Common myeloid progenitor, CD34-positive (primary cell): ENCODE measurements around the gene NPSR1. TPM values are rescaled to one million over a fixed set of nuclear protein-coding genes. Genes with fewer than 3 reads are reported as not detected.
"Not testable (repeated sequence)": the region's sequence is repeated elsewhere in the genome, so short reads cannot be mapped to it uniquely, and the experiment has no call there.

Experiments
- CTCF ChIA-PET: fragments of 350-600 bp; sonication (Branson Sonifier 250); formaldehyde crosslinking; loops from one replicate; lab custom pipeline; 2021; ENCODE audit warnings: antibody characterized with exemption; lab: Charles Lee
- POLR2A ChIA-PET: fragments of 350-600 bp; sonication (Branson Sonifier 250); formaldehyde crosslinking; loops from one replicate; lab custom pipeline; 2021; ENCODE audit warnings: antibody characterized with exemption; lab: Charles Lee
- DNase-seq, 3 donors: peaks; one replicate each; pipeline versions ENCODE4 v3.0.0 to v3.0.0-alpha.2; 2013
- H3K27ac ChIP-seq, 2 experiments: 1 replicate in 1 of 2; 2 replicates in 1 of 2; pipeline ENCODE4 v1.7.0; 2013; ENCODE audit warnings: inconsistent platforms in 2 of 2, low read length in 2 of 2, mild to moderate bottlenecking in 2 of 2, low read depth in 1 of 2, moderate library complexity in 1 of 2; ENCODE audit not compliant: severe bottlenecking in 2 of 2, insufficient read depth in 1 of 2, poor library complexity in 1 of 2
- H3K27me3 ChIP-seq, 5 experiments: replicated peaks in 2 of 5; 1 replicate in 3 of 5; 2 replicates in 2 of 5; pipeline versions ENCODE4 v1.6.1 to v1.7.0; 2013; ENCODE audit warnings: low read length in 4 of 5, mild to moderate bottlenecking in 2 of 5, moderate library complexity in 2 of 5, inconsistent platforms in 1 of 5; ENCODE audit not compliant: insufficient read depth in 5 of 5, control insufficient read depth in 4 of 5
- H3K36me3 ChIP-seq, 4 experiments: 1 replicate in 2 of 4; 2 replicates in 2 of 4; pipeline versions ENCODE4 v1.6.1 to v1.7.0; 2013; ENCODE audit warnings: low read length in 3 of 4, control low read depth in 1 of 4, mild to moderate bottlenecking in 1 of 4; ENCODE audit not compliant: control insufficient read depth in 4 of 4, insufficient read depth in 4 of 4
- H3K4me1 ChIP-seq, 4 experiments: 1 replicate in 3 of 4; 2 replicates in 1 of 4; pipeline versions ENCODE4 v1.6.1 to v1.7.1; 2013; ENCODE audit warnings: low read length in 3 of 4, mild to moderate bottlenecking in 3 of 4, control low read depth in 1 of 4, inconsistent platforms in 1 of 4, moderate library complexity in 1 of 4; ENCODE audit not compliant: control insufficient read depth in 4 of 4, insufficient read depth in 4 of 4; ENCODE audit errors: control extremely low read depth in 1 of 4
- H3K4me3 ChIP-seq, 7 experiments: 1 replicate in 4 of 7; 2 replicates in 3 of 7; pipeline versions ENCODE4 v1.5.1 to v1.7.0; 2013; ENCODE audit warnings: mild to moderate bottlenecking in 7 of 7, low read length in 6 of 7, moderate library complexity in 6 of 7, inconsistent platforms in 2 of 7, low read depth in 2 of 7, control low read depth in 1 of 7; ENCODE audit not compliant: insufficient read depth in 4 of 7, control insufficient read depth in 1 of 7; ENCODE audit errors: extremely low read depth in 1 of 7
- H3K9me3 ChIP-seq, 5 experiments: 1 replicate in 4 of 5; 2 replicates in 1 of 5; pipeline versions ENCODE4 v1.6.1 to v1.7.1; 2013; ENCODE audit warnings: low read length in 4 of 5, mild to moderate bottlenecking in 2 of 5, inconsistent platforms in 1 of 5, low read depth in 1 of 5, moderate library complexity in 1 of 5; ENCODE audit not compliant: control insufficient read depth in 4 of 5, insufficient read depth in 2 of 5; ENCODE audit errors: control extremely low read depth in 1 of 5
- WGBS: methylation state at CpG from one replicate; pipeline ENCODE4 v1.1.5; 2013; ENCODE audit not compliant: insufficient coverage; 5-methylcytosine and 5-hydroxymethylcytosine counted together
- polyA plus RNA-seq: library from polyadenylated mRNA; unstranded; fragments of 120-200 nt; gene quantifications from one replicate; pipeline ENCODE4 v1.2.1, GENCODE V29; 2013

Gene NPSR1
- not detected for polyA plus RNA-seq

- H3K36me3 ChIP-seq = no peaks in the 10 kb centered on the region
- H3K27me3 ChIP-seq = no peaks in the 10 kb centered on the region
- CTCF ChIA-PET = interaction anchor here (1.1 kb wide), 1 partner anchor 16 kb away, joined by 4 read pairs; no protein-coding TSS in a partner anchor
- WGBS = 94% methylated on average over 7 of the region's 8 CpGs
- no peak within 1 kb of the TSS for H3K27ac ChIP-seq
- no peak within 1 kb of the TSS for H3K4me3 ChIP-seq
- peaks cover 0 to 2% (median 0%) of the 10 kb centered on the region in 5 experiments for H3K9me3 ChIP-seq
- no peaks in the 10 kb centered on the region for H3K4me1 ChIP-seq
- no peak for DNase-seq
- POLR2A ChIA-PET = no interaction called here
These were observed at the start of gene NPSR1 for GRCh38 chr7:34657632-34658268. Gene NPSR1 (plus strand): TSS chr7:34658218. CDS start chr7:34658413, 195 bp downstream.

- ChIA-PET CTCF (no interaction called here), POLR2A (no interaction called here)
- 100% methylated on average over 2 of the region's 2 CpGs for WGBS
- DNase-seq = no peak
- Histone ChIP-seq H3K36me3 (no peaks in the 10 kb centered on the region), H3K4me1 (no peaks in the 10 kb centered on the region), H3K27me3 (no peaks in the 10 kb centered on the region), H3K9me3 (no peaks in the 10 kb centered on the region), H3K27ac (no peak overlapping the region), H3K4me3 (no peak overlapping the region)
These were observed 45.4 kb upstream of the NPSR1 start for GRCh38 chr7:34612661-34613060.

GRCh38 chr7:34620425-34620824 lies 37.6 kb upstream of the NPSR1 start:
- no peak overlapping the region for H3K27ac ChIP-seq
- H3K4me1 ChIP-seq = no peaks in the 10 kb centered on the region
- H3K36me3 ChIP-seq = no peaks in the 10 kb centered on the region
- H3K27me3 ChIP-seq = no peaks in the 10 kb centered on the region
- ChIA-PET CTCF (no interaction called here), POLR2A (no interaction called here)
- no peaks in the 10 kb centered on the region for H3K9me3 ChIP-seq
- DNase-seq = no peak
- no peak overlapping the region for H3K4me3 ChIP-seq

- Histone ChIP-seq H3K9me3 (no peaks in the 10 kb centered on the region), H3K36me3 (no peaks in the 10 kb centered on the region), H3K27ac (no peak overlapping the region), H3K4me3 (no peak overlapping the region), H3K4me1 (no peaks in the 10 kb centered on the region), H3K27me3 (no peaks in the 10 kb centered on the region)
- POLR2A ChIA-PET = no interaction called here
- DNase-seq = no peak
- CTCF ChIA-PET = no interaction called here
- WGBS = 33% methylated on average over 1 of the region's 2 CpGs
These were observed 35.8 kb upstream of the NPSR1 start for GRCh38 chr7:34622182-34622581.

- ChIA-PET CTCF (no interaction called here), POLR2A (no interaction called here)
- no peaks in the 10 kb centered on the region for H3K9me3 ChIP-seq
- 82% methylated on average over 3 of the region's 4 CpGs for WGBS
- no peak for DNase-seq
- no peaks in the 10 kb centered on the region for H3K27me3 ChIP-seq
- H3K4me3 ChIP-seq = no peak overlapping the region
- H3K27ac ChIP-seq = no peak overlapping the region
- no peaks in the 10 kb centered on the region for H3K36me3 ChIP-seq
- H3K4me1 ChIP-seq = no peaks in the 10 kb centered on the region
These were observed 35.2 kb upstream of the NPSR1 start for GRCh38 chr7:34622771-34623250.

- CTCF ChIA-PET, H3K36me3 ChIP-seq, H3K27ac ChIP-seq, H3K27me3 ChIP-seq, H3K4me1 ChIP-seq, H3K9me3 ChIP-seq, POLR2A ChIA-PET, H3K4me3 ChIP-seq, DNase-seq: not testable (repeated sequence)
- WGBS = 88% methylated on average over 3 of the region's 4 CpGs
These were observed 29.4 kb upstream of the NPSR1 start for GRCh38 chr7:34628618-34629017.

GRCh38 chr7:34652809-34653208 lies 5.2 kb upstream of the NPSR1 start:
- CTCF ChIA-PET = no interaction called here
- Histone ChIP-seq H3K27me3 (no peaks in the 10 kb centered on the region), H3K4me1 (no peaks in the 10 kb centered on the region), H3K4me3 (no peak overlapping the region), H3K9me3 (peaks cover 0 to 2% (median 0%) of the 10 kb centered on the region in 5 experiments), H3K36me3 (no peaks in the 10 kb centered on the region), H3K27ac (no peak overlapping the region)
- no peak for DNase-seq
- POLR2A ChIA-PET = no interaction called here
- WGBS = 94% methylated on average over 3 of the region's 4 CpGs
